ENCODE measurements around the gene CHCHD10.
"Not testable (repeated sequence)": the region's sequence is repeated elsewhere in the genome, so short reads cannot be mapped to it uniquely, and the experiment has no call there.

CHCHD10 gene

GRCh38 chr22:23744001-23744400, 23.8 kb downstream of the CHCHD10 start:
- no peak for DNase-seq

- peak; percentile 78 for DNase-seq
Observed at GRCh38 chr22:23743303-23743705, 24.5 kb downstream of the CHCHD10 start.

GRCh38 chr22:23742505-23743264, 25.1 kb downstream of the CHCHD10 start:
- no peak for DNase-seq

GRCh38 chr22:23737696-23738095, 30.1 kb downstream of the CHCHD10 start:
- DNase-seq = no peak

GRCh38 chr22:23728108-23728507, 39.7 kb downstream of the CHCHD10 start:
- DNase-seq = not testable (repeated sequence)

- no peak for DNase-seq
Observed at GRCh38 chr22:23722724-23723123, 45.0 kb downstream of the CHCHD10 start.

GRCh38 chr22:23722160-23722559, 45.6 kb downstream of the CHCHD10 start:
- no peak for DNase-seq

- no peak for DNase-seq
Observed at GRCh38 chr22:23720855-23721254, 46.9 kb downstream of the CHCHD10 start.

GRCh38 chr22:23718371-23719165, 49.2 kb downstream of the CHCHD10 start:
- DNase-seq = no peak

- peak; percentile 87 for DNase-seq
Observed at GRCh38 chr22:23716811-23717801, 50.7 kb downstream of the CHCHD10 start.
